NCI-H2196 treated with DMSO at 0.1 percent for 48 hours (cell line): Measurements from ENCODE around the gene DDX1.

Experiments used
- DNase-seq: peaks from one replicate; lab custom pipeline; 2025; ENCODE audit not compliant: unreplicated experiment; lab: John Stamatoyannopoulos, UW

The DDX1 gene

DNA sequence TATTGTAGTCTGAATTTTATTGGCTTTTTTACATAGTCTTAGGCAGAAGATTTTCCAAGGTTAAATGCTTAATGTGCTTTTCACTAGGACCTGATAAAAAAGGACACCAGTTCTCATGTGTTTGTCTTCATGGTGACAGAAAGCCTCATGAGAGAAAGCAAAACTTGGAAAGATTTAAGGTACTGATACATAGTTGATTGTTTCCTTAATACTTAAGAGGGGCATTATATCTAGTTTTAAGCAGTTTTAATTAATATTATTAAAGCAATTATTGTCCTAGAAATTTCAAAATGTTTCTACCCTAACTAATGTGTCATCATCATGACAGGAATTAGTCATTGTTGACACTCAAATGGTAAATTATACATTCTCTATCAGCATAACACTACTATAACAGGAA is 35.3 kb downstream of the DDX1 start:
- no peak for DNase-seq

DNA sequence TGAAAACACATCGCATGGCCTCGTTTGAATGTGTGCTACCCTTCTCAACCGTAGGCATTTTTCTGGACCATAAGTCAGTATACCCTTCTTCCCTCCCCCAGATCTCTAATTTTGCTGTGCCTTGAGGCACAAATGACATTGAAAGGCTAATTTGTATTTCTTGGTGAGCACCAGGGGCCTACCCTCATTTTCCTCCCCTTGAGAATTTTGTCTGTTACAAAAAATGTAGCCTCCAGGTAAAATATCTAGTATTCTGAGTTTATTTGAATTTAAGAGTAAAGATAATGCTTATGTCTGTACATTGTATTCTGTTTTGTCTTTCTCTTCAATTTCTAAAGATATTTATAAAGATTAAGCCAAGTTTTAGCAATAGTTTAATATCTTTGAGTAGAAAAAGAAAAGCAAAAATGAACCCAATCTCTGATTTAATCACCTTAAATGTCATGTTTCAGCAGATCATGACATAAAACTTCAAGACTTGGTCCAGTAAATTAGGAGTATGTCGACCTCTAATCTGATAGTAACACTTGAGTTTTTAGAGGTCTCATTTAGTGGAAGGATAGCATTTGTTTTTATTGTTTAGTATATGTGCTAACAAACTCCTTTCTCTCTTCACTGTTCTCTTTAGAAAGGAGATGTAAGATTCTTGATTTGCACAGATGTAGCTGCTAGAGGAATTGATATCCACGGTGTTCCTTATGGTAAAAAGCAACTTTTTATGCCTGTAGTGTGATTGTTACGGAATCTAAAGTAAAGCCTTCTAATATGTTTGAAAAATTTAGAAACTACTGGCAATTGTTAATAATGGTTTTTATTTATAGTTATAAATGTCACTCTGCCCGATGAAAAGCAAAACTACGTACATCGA is 36.4 kb downstream of the DDX1 start:
- no peak for DNase-seq

DNA sequence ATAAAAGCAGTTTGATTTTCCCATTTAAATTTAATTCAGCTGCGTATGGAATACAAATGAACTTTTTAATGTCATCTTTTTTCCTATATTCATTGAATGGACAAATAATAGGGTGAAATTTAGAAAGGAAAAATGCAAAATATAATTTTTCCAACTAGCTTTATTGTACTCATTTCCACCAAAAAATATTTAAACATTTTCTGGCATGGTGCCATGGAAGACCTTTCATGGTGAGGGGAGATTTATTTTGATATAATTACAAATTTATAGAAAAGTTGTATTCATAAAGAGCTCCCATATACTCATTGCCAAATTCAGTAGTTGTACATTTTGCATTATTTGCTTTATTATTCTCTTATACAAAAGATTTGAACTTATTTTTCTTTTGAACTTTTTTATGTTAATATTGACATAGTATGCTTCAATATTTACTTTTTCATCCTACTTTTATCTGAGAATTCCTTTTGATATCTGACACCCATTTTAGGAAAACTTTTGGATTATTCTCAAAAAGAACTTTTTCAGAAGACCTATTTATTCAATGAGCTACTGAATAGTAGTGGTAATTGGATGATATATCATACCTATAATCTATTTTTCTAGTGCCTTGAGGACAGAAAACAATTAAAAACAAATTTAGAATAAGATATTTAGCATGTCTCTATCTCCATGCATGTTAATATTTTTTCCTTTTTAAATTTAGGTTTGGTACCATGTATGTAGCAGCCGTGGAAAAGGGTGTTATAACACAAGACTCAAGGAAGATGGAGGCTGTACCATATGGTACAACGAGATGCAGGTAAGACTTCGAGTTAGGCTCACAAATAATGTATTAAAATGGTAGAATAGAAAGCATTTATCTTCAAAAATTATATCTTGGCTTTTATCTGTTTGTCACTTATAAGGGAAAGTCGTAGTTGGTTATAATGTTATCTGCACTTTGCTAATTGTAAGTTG is 37.5 kb downstream of the DDX1 start:
- DNase-seq = no peak

DNA sequence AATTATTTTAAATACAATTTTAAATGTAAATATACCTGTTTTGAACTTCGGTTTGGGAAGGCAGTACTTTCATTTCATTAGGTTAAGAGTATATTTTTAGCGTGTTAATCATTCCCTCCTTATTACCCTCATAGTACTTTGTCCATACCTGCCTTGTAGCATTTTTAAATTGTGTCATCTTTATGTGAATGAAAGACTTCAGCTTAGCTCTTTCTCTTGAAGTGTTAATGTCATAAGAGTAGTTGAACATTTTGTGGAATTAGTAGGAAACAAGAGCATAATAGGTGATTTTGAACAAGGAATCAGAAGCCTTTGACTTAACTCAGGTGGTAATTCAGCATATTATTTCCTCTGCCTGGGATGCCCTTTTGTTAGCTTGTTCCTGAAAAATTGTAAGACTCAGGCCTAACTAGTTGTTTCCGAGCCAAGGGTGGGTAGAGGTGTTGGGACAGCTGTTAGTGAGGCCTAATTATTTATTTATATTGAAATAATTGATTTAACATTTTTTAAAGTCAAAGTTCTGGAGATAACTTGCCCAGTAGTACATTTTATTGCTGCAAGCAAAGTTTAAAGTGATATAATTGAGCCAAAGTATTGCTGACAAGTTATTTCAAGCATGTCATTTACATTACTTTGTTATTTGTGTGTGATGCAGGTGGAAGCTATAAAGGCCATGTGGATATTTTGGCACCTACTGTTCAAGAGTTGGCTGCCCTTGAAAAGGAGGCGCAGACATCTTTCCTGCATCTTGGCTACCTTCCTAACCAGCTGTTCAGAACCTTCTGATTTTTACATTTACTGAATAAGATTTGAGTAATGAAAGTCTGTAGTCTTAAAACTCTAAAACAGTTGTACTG is 38.7 kb downstream of the DDX1 start:
- DNase-seq = no peak

DNA sequence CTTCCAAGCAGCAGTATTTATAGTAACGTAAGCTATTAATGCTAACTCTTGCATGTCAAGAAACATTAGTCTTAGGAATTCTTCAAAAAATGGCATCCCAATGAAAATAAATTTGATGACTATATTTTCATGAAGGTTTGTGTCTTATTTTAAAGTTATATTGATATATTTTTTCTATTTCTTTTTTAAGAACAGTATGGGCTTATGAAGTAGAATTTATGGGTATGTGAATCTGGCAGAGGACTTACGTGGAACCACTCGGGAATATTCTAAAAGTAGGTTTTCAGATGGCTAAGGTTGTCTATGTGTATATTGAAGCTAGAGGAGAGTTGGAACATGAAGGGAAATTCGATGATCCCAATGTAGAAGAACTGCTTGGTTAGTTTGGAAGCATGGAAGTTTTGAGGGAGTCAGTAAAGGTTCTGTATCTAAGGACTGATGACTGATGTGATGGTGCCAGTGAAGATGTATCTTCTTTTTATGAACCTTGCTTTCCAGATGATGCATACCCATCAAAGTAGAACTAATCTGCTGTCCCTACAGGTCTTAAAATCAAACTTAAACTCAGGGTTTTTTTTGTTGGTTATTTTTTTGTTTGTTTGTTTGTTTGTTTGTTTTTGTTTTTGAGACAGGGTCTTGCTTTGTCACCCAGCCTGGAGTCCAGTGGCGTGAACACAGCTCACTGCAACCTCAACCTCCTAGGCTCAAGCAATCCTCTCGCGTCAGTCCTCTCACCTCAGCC is 39.5 kb downstream of the DDX1 start:
- DNase-seq = no peak

GRCh38 chr2:15631883-15632282 is 40.2 kb downstream of the DDX1 start:
- DNase-seq = no peak

DNA sequence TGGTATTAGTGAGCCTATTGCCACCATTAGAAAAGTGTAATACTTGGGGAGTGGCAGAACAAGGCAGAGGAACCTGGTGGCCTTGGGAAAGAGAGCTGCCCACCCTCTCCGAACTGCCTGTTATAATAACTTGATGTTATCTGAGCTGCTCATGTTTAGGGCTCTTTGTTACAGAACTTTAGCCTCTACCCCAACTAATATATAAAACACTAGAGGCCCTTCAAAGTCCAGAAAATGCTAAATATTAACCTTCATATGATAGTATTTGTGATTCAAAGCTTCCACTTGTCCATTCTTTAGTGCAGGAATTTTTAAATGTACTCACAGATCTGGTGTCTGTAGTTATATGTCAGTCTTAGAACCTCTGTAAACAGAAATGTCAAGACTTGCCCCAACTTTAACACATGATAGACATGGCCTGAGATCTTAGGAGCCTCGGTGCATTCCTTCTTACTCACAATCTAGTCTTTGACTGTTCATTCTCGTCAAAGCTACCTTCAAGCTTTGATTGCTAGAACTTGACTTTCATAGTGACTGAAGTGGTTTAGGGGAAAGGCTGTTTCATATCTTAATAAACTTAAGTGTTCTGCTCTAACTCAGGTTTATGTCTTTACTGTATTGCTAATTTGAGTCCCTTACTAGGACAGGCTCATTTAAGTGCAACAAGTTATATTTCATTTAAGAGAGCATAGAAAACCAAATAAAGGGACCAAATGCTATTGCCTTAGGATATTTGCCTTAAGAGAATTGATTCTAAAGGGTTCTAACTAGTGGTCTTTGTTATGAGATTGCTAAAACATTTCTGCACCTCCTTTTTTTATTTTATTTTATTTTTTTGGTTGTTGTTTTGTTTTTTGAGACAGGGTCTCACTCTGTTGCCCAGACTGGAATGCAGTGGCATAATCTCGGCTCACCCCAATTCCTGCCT is 41.6 kb downstream of the DDX1 start:
- DNase-seq = no peak

DNA sequence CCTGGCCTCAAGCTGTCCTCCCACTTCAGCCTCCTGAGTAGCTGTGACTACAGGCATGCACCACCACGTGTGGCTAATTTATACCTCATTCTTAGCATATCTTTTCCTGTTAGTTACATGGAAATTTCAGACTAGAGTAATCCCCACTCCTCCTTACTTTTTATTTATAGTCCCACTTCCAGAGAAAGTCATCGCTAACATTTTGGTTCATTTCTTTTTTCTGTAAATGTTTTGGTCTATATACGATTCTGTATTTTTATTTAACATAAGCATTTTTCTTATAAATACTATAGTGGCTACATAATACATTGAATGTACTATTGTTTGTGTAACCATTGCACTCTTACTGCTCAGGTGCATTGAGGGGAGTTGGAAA is 42.3 kb downstream of the DDX1 start:
- DNase-seq = no peak

DNA sequence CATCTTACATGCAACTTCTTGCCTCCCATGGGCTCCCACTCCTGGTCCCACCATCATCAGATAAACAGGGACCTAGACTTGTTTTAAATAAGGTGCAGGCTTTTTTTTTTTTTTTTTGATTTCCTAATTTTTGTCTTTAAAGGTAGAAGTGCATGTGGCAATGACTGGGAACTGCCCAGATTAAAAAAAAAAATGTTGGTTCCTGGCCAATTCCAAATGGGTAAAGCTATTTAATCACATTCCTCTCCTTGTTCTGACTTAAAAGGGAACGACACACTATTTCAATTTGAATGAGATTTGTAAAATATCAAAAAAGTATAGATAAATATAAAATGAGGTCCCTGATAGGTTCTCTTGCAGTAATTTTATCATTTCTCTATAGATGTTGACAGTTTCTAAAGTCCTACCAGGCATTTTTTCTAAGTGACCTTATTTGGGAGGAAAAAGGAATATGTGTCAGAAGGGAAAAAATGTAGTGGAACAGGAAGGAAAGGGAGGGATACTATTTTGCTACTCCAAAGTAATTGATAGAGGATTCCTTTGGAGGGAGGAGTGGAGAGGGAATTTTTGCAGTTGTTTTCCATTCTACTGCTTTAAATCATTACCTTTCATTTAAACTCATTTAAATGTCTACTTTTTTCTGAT is 43.3 kb downstream of the DDX1 start:
- no peak for DNase-seq

- peak; percentile 5 for DNase-seq
Measured at GRCh38 chr2:15636972-15637785, 45.5 kb downstream of the DDX1 start.

- no peak for DNase-seq
Measured at GRCh38 chr2:15638720-15639119, 47.1 kb downstream of the DDX1 start.

GRCh38 chr2:15639323-15640251 is 47.9 kb downstream of the DDX1 start:
- DNase-seq = no peak

DNA sequence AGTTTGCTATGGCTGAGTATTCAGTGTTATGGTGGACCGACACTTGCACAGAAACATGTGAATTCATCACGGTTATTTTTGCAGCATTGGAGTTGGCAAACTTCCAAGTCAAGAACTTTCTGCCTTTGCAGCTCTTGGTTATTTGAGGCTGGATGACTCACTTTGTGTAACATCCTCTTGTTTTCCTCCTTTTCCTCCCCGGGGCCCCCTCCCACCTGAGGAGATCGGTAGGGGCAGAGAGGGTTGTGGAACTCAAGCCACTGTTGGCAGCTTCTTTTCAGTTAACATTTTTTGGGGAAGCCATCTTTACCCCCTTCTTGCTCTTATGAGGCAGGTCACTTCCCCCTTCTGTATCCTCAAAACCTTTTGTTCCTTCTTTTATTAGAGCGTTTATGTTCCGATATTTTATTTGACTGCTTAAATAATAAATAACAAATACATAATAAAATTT is 48.6 kb downstream of the DDX1 start:
- DNase-seq = no peak

DNA sequence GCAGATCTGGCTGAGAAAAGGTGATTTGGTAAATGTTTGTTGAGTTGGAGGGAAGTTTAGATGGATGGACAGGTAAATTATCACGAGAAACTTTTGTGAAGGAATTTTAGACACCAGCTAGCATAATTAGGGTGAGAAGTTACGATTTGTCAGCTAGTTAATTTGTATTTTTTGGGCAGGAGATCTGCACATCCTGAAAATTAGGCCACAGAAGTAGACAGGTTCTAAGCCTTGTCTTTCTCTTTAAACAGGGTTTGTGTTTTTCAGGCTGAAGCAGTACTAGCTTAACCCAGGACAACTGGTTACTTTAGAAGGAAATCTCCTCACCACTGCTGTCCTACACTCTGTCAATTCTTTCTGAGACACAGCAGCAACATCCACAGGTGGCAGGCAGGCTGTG is 49.1 kb downstream of the DDX1 start:
- no peak for DNase-seq

- DNase-seq = no peak
Measured at GRCh38 chr2:15641530-15641982, 49.9 kb downstream of the DDX1 start.

DNA sequence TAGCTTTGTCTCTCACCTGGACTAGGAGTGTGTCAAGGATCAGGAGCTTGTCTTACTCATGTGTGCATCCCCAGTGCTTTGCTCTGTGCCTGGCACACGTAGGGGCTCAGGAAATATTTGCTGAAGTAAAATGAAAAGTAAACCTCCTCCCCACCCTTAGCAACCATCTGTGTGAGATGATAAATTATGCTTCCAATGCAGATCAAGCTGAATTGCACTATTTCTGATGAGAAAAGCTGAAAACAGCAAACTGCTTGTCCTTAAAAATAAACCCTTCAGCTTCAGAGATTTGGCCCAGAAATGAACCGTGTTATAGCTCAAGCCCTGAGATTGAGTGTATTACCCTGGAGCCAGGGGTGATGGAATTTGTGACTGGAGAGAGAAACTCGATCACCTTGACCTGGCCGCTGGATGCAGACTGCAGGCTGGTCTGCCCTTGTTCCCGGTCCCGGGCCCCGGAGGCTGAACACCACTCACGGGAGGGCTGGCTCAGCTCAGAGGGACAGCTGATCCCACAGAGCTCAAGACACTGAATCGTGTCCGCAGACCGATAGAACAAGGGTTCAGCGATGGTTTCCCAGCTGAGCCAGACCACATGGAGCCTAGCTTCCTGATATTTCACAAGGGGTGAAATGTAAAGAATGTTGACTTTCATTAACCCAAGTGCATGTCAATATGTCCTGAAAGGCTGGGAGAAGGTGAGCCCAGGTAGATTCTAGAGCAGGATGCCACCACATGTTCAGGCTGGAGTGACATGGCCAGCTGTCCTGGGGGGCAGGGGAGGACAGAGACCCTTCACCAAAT is 50.5 kb downstream of the DDX1 start:
- DNase-seq = no peak
